Measurements from ENCODE around the gene DENND5A. TPM values are rescaled to one million over a fixed set of nuclear protein-coding genes. Genes with fewer than 3 reads are reported as not detected.
"Not testable (repeated sequence)": the region's sequence is repeated elsewhere in the genome, so short reads cannot be mapped to it uniquely, and the experiment has no call there.

The DENND5A gene
- total RNA-seq, 4 donors from 2014 or later, result 79.2 to 151 (median 96.2) TPM

- no peaks in the 10 kb centered on the region for H3K27me3 ChIP-seq
- WGBS, 2 donors (ENCODE audit: low coverage in 1 of 2), result 96% methylated on average over 4 to 5 of the region's 7 CpGs
- no peak for TF ChIP-seq POLR2AphosphoS5 (IDR thresholded peaks at IDR 0.05)
- no peak for TF ChIP-seq CTCF (IDR thresholded peaks at IDR 0.05)
- H3K36me3 ChIP-seq, result no peaks in the 10 kb centered on the region
- no peak for ATAC-seq
- H3K4me3 ChIP-seq, result no peak overlapping the region
- H3K4me1 ChIP-seq, result no peaks in the 10 kb centered on the region
- H3K27ac ChIP-seq, result no peak overlapping the region
- H3K9me3 ChIP-seq, result no peaks in the 10 kb centered on the region
Measured at GRCh38 chr11:9103542-9104276, 161.4 kb downstream of the DENND5A start.

- WGBS, 2 donors (ENCODE audit: low coverage in 1 of 2), result 67 to 91% methylated on average over 1 to 3 of the region's 4 CpGs
- peaks cover 9% of the 10 kb centered on the region for H3K27me3 ChIP-seq
Measured at GRCh38 chr11:9099617-9100016, 165.5 kb downstream of the DENND5A start.

GRCh38 chr11:9098455-9098854 is 166.7 kb downstream of the DENND5A start:
- ATAC-seq, H3K27ac ChIP-seq, H3K36me3 ChIP-seq, H3K9me3 ChIP-seq, H3K4me1 ChIP-seq, H3K4me3 ChIP-seq: not testable (repeated sequence)
- WGBS, 2 donors (ENCODE audit: low coverage in 1 of 2), result 22 to 43% methylated on average over 2 of the region's 2 CpGs
- H3K27me3 ChIP-seq, result peaks cover 16% of the 10 kb centered on the region

More at GRCh38 chr11:9099617-9100016, 165.5 kb downstream of the DENND5A start:
- Histone ChIP-seq H3K9me3 (no peaks in the 10 kb centered on the region), H3K4me3 (no peak overlapping the region), H3K36me3 (no peaks in the 10 kb centered on the region), H3K4me1 (no peaks in the 10 kb centered on the region), H3K27ac (no peak overlapping the region)
- no peak for ATAC-seq
- TF ChIP-seq POLR2A (IDR thresholded peaks at IDR 0.05) (no peak), CTCF (IDR thresholded peaks at IDR 0.05) (no peak)

GRCh38 chr11:9097186-9097943 is 167.8 kb downstream of the DENND5A start:
- not testable (repeated sequence) for ATAC-seq, H3K4me3 ChIP-seq, H3K27ac ChIP-seq, H3K9me3 ChIP-seq, H3K36me3 ChIP-seq, H3K4me1 ChIP-seq
- 92% methylated on average over 14 to 22 of the region's 23 CpGs for WGBS, 2 donors (ENCODE audit: low coverage in 1 of 2)
- peaks cover 27% of the 10 kb centered on the region for H3K27me3 ChIP-seq

- H3K36me3 ChIP-seq, result no peaks in the 10 kb centered on the region
- ATAC-seq, result no peak
- WGBS, 2 donors (ENCODE audit: low coverage in 1 of 2), result 86 to 88% methylated on average over 2 to 5 of the region's 5 CpGs
- peaks cover 34% of the 10 kb centered on the region for H3K27me3 ChIP-seq
- TF ChIP-seq CTCF (IDR thresholded peaks at IDR 0.05) (no peak), POLR2A (IDR thresholded peaks at IDR 0.05) (no peak), EP300 (IDR thresholded peaks at IDR 0.05) (no peak), POLR2AphosphoS5 (IDR thresholded peaks at IDR 0.05) (no peak)
- peaks cover 0 to 8% (median 3%) of the 10 kb centered on the region in 3 donors for H3K4me1 ChIP-seq
- no peak overlapping the region for H3K27ac ChIP-seq
- no peak overlapping the region for H3K4me3 ChIP-seq
- H3K9me3 ChIP-seq, result no peaks in the 10 kb centered on the region
Measured at GRCh38 chr11:9096427-9096826, 168.7 kb downstream of the DENND5A start.

GRCh38 chr11:9095421-9095820 is 169.7 kb downstream of the DENND5A start:
- no peak for ATAC-seq
- H3K27ac ChIP-seq, result no peak overlapping the region
- H3K4me1 ChIP-seq, result peaks cover 0 to 17% (median 7%) of the 10 kb centered on the region in 3 donors
- WGBS, 2 donors (ENCODE audit: low coverage in 1 of 2), result 80 to 85% methylated on average over 2 to 8 of the region's 12 CpGs
- H3K4me3 ChIP-seq, result no peak overlapping the region
- TF ChIP-seq EP300 (IDR thresholded peaks at IDR 0.05) (no peak), POLR2A (IDR thresholded peaks at IDR 0.05) (no peak), CTCF (IDR thresholded peaks at IDR 0.05) (no peak), POLR2AphosphoS5 (IDR thresholded peaks at IDR 0.05) (no peak)
- H3K9me3 ChIP-seq, result no peaks in the 10 kb centered on the region
- H3K27me3 ChIP-seq, result peaks cover 44% of the 10 kb centered on the region
- no peaks in the 10 kb centered on the region for H3K36me3 ChIP-seq
